Fibroblast of pulmonary artery (primary cell): ENCODE results near the gene GPSM3.

ENCODE experiments used
- DNase-seq: peaks from one replicate; pipeline ENCODE4 v3.0.0-alpha.2; 2010; ENCODE audit warnings: low read depth
- H3K4me3 ChIP-seq: replicated peaks from 2 replicates; pipeline ENCODE4 v1.5.1; 2011; ENCODE audit warnings: low read depth, mild to moderate bottlenecking, control low read depth, low read length, moderate library complexity
- TF ChIP-seq, protein P1 (sequence below): IDR thresholded peaks from 2 replicates; pipeline ENCODE4 v1.5.1; 2011; ENCODE audit warnings: mild to moderate bottlenecking, control low read depth, low read length, inconsistent platforms; ENCODE audit errors: missing control alignments

Gene GPSM3

DNA sequence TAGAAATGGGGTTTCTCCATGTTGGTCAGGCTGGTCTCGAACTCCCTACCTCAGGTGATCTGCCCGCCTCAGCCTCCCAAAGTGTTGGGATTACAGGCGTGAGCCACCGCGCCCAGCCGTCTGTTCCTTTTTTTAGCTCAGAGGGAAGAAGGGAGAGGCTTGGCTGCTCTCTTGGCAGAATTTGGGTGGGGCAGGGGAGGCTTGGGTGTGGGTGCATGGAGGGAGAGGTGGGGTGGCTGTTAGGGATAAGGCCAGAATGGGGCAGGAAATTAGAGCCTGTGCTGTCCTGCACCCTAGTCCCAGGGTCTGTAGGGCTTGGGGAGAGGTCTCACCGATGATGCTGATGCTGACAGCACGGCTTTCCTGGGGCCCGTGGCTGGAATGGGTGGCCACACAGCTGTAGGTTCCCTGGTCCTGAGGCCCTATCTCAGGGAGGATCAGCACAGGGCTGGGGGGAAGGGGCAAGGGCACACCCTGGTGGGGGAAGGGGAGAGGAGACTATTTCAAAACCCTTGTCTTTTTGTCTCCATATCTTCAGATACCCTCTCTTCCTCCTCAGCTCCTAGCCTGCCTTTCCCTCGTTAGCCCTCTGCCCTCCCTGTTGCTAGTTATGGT is 10.4 kb downstream of the GPSM3 start:
- TF ChIP-seq, protein P1, sequence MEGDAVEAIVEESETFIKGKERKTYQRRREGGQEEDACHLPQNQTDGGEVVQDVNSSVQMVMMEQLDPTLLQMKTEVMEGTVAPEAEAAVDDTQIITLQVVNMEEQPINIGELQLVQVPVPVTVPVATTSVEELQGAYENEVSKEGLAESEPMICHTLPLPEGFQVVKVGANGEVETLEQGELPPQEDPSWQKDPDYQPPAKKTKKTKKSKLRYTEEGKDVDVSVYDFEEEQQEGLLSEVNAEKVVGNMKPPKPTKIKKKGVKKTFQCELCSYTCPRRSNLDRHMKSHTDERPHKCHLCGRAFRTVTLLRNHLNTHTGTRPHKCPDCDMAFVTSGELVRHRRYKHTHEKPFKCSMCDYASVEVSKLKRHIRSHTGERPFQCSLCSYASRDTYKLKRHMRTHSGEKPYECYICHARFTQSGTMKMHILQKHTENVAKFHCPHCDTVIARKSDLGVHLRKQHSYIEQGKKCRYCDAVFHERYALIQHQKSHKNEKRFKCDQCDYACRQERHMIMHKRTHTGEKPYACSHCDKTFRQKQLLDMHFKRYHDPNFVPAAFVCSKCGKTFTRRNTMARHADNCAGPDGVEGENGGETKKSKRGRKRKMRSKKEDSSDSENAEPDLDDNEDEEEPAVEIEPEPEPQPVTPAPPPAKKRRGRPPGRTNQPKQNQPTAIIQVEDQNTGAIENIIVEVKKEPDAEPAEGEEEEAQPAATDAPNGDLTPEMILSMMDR, result no peak
- DNase-seq, result no peak

DNA sequence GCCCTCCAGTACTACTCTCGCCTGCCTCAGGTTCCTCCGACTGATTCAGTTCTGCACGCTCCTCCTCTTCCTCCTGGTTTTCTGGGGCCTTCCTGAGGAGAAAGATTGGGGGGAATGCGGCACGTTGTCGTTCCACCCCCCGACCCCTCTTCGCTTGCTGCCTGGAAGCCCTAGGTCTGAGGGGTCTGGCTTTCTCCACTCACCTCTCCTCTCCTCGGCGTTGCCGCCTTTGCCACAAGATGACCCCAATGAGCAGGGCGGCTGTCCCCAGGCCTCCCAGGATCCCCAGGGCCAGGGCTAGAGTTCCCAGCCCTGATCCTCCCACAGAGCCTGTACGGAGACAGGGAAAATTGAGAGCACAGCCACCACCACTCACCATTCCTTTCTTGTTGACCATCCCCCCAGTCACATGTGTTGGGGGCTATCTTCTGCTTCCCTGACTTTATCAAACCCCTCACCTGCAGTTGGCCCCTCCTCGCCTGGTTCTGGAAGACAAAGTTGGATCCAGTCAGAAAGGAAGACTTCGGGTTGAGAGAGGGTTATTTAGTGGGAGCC is 11.2 kb downstream of the GPSM3 start:
- TF ChIP-seq, protein P1, result no peak

More for the DNA sequence above, 10.4 kb downstream of the GPSM3 start:
- no peak overlapping the region for H3K4me3 ChIP-seq

DNA sequence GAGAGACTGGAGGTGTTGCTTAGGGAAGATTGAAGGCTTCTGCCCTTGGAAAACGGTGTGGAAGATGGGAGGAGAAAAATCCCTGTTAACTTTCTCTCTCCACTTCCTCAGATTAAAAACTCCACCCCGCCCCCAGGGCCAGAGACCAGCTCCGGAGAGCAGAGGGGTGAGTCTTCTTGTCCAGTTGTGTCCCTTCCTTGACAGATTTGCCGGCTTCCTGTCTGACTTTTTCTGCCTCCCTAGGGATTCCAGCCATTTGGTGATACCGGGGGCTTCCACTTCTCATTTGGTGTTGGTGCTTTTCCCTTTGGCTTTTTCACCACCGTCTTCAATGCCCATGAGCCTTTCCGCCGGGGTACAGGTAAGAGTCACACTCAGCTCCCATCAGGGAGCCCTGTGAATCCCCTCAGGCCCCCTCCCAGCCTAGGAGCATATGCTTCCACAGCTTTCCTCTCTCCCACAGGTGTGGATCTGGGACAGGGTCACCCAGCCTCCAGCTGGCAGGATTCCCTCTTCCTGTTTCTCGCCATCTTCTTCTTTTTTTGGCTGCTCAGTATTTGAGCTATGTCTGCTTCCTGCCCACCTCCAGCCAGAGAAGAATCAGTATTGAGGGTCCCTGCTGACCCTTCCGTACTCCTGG is 12.6 kb downstream of the GPSM3 start:
- TF ChIP-seq, protein P1, result no peak
- DNase-seq, result no peak
- no peak overlapping the region for H3K4me3 ChIP-seq

More for the DNA sequence above, 11.2 kb downstream of the GPSM3 start:
- H3K4me3 ChIP-seq, result no peak overlapping the region
- no peak for DNase-seq

DNA sequence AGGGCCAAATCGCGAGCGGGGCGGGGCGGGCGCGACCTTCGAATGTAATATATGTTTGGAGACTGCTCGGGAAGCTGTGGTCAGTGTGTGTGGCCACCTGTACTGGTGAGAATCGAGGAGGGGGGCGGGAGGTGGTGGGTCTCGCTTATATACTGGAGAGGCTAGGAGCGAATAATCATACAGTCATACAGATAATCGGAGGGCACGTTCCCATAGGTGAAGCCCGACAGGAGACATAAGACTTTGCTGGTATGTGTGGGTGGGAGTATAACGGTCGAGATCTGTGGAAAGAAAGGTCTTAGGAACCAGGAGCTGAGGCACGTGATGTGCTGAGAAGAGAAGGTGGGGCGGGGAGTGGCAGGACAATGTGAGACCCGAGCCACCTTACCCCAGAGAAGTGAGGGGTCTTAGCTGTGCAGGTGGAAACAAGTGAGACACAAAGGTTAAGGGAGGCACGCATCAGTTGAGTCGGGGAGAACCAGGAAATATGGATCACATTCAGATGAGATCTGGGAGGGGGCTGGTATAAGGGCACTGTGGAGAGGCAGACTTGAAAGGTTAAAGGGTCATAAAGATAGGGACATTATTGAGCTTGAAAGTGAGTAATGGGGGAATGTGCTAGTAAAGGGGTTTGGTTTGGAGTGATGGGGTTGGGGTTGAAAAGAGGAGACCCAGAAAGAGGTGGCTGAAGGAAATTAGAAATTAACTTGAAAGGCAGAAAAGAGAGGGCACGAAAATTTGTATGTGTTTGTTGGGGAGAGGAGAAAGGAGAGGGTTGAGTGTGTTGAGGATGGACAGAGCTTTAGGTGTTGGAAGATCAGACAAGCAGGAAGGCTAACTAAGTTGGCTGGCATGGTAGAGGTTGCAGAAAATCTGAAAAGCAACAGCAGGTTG is 13.6 kb downstream of the GPSM3 start:
- DNase-seq, result no peak
- TF ChIP-seq, protein P1, result no peak
- H3K4me3 ChIP-seq, result peak overlapping the region; percentile 87

DNA sequence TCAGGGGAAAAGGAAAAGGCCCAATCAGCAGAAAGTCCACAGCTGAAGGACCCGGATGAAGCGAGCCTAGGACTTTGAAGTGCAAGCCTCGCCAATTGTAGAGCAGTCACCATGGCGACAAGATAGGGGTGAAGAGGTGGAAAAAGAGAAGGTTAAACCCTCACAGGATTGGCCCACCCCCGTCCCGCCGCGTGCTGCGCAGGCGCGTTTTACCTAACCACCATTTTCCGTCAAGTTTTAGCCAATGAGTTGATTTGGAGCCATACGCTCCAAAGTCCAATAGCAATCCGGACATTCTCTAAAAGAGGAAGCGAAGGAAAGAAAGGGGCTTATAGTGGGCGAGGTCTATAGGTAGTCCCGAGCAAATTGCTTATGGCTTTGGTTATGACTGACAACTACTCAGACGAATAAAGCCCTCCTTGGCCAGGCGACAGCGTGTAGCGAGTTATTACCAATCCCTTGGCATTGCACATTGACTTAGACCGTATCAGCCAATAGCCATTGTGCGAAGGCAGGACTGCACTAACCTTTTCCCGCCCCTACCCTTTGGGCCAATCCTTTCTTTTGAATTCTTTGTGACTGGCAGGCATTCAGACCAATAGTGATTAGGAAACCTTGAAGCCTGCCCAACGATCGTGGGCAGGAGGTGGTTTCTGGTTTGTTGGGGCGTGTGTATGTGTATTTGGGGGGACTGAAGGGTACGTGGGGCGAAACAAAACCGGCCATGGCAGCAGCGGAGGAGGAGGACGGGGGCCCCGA is 14.5 kb downstream of the GPSM3 start, which contains the start of gene RNF5:
TSS of gene RNF5 (plus strand) at position 618 of the 759 bp plus-strand sequence. CDS start at position 725, 107 bp downstream.
- TF ChIP-seq, protein P1, result no peak
- H3K4me3 ChIP-seq, result peak within 1 kb of the TSS; percentile 87
- DNase-seq, result peak; percentile 100

DNA sequence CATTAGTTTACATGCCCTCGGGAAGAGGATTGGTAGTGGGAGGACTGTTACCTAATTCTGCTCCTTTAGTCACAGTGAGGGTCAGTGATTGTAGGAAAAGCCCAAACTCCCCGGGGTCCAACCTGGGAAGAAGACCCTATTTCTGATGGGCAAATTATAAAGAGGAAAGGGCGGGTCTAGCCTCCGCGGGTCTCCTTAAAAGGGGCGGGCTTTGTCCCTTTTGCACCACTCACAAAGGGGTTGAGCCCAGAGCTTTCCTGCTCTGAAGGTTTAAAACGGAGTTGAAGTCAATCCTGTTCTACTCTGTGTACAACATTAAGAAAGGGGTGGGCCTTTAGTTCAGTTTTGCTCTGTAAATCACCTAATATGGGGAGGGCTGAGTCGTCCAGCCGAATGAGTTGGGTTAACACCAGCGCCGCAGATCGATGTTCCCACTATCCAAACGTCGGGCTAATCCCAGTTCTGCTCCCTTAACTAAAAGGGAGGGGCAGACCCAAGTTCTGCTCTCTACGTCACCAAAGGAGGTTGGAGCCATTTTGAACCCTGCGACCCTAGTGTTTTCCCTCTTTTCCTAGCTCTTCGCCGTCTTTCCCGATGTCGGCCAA is 15.2 kb downstream of the GPSM3 start:
- no peak for DNase-seq

More for the DNA sequence above, 15.2 kb downstream of the GPSM3 start:
- H3K4me3 ChIP-seq, result peak overlapping the region; percentile 87
- TF ChIP-seq, protein P1, result no peak
